Muscle layer of duodenum (tissue), 2 donors: ENCODE data around the gene SLC25A39.

Experiments used
- H3K27ac ChIP-seq: one replicate; pipeline ENCODE4 v1.7.0; 2013; ENCODE audit warnings: mild to moderate bottlenecking, low read length
- H3K27me3 ChIP-seq: one replicate; pipeline ENCODE4 v1.7.0; 2013; ENCODE audit warnings: low read depth, mild to moderate bottlenecking, control low read depth, low read length
- H3K36me3 ChIP-seq, 2 donors: one replicate each; pipeline ENCODE4 v1.7.0; 2013; ENCODE audit warnings: low read length in 2 of 2, control low read depth in 1 of 2, mild to moderate bottlenecking in 1 of 2; ENCODE audit not compliant: insufficient read depth in 2 of 2, control insufficient read depth in 1 of 2
- H3K4me1 ChIP-seq, 2 donors: one replicate each; pipeline ENCODE4 v1.7.0; 2013; ENCODE audit warnings: low read length in 2 of 2, mild to moderate bottlenecking in 2 of 2, control low read depth in 1 of 2, moderate library complexity in 1 of 2; ENCODE audit not compliant: insufficient read depth in 2 of 2, control insufficient read depth in 1 of 2
- H3K4me3 ChIP-seq, 2 donors: one replicate each; pipeline ENCODE4 v1.7.0; 2013; ENCODE audit warnings: low read length in 2 of 2, low read depth in 1 of 2, mild to moderate bottlenecking in 1 of 2
- H3K9me3 ChIP-seq, 2 donors: one replicate each; pipeline ENCODE4 v1.7.0; 2013; ENCODE audit warnings: low read length in 2 of 2, control low read depth in 1 of 2, mild to moderate bottlenecking in 1 of 2; ENCODE audit not compliant: control insufficient read depth in 1 of 2
- donor health status: healthy.

SLC25A39 gene

GRCh38 chr17:44317545-44317944 is 7.1 kb downstream of the SLC25A39 start:
- Histone ChIP-seq H3K36me3 (peaks cover 13 to 32% of the 10 kb centered on the region in 2 donors), H3K27me3 (peaks cover 40% of the 10 kb centered on the region), H3K27ac (no peak overlapping the region), H3K4me3 (no peak overlapping the region), H3K4me1 (peaks cover 0 to 13% of the 10 kb centered on the region in 2 donors), H3K9me3 (no peaks in the 10 kb centered on the region)

- Histone ChIP-seq H3K27me3 (peaks cover 40% of the 10 kb centered on the region), H3K9me3 (no peaks in the 10 kb centered on the region), H3K36me3 (peaks cover 11 to 20% of the 10 kb centered on the region in 2 donors), H3K4me1 (peaks cover 0 to 13% of the 10 kb centered on the region in 2 donors), H3K27ac (no peak overlapping the region), H3K4me3 (no peak overlapping the region)
Observed at GRCh38 chr17:44315760-44316731, 8.6 kb downstream of the SLC25A39 start.

DNA sequence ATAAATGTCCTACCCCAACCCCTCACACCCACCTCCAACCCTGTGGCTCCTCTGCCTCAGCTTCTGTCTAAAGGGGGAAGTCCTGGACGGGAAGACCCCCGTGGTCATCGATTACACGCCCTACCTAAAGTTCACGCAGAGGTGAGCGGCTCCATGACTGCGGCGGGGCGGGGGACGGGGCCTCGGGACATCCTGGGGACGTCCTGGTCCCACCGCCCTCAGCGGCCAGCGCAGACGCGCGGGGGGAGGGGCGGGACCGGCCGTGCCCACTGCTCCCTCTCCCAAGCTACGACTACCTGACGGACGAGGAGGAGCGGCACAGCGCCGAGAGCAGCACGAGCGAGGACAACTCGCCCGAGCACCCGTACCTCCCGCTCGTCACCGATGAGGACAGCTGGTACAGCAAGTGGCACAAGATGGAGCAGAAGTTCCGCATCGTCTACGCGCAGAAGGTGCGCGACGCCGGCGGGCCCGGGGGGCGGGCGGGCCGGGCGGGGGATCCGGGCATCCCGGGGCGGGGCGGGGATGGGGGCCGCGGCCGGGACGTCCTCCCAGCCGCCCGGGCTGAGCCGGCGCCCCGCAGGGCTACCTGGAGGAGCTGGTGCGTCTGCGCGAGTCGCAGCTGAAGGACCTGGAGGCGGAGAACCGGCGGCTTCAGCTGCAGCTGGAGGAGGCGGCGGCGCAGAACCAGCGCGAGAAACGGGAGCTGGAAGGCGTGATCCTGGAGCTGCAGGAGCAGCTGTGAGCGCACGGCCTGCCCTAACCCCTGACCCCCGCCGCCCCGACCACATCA is 9.6 kb downstream of the SLC25A39 start:
- no peak overlapping the region for H3K27ac ChIP-seq
- peaks cover 3 to 10% of the 10 kb centered on the region in 2 donors for H3K36me3 ChIP-seq
- H3K27me3 ChIP-seq, result peaks cover 40% of the 10 kb centered on the region
- H3K4me3 ChIP-seq, result peak overlapping the region in 1 of 2 donors; percentile 26
- H3K4me1 ChIP-seq, result peaks cover 0 to 13% of the 10 kb centered on the region in 2 donors
- no peaks in the 10 kb centered on the region for H3K9me3 ChIP-seq

DNA sequence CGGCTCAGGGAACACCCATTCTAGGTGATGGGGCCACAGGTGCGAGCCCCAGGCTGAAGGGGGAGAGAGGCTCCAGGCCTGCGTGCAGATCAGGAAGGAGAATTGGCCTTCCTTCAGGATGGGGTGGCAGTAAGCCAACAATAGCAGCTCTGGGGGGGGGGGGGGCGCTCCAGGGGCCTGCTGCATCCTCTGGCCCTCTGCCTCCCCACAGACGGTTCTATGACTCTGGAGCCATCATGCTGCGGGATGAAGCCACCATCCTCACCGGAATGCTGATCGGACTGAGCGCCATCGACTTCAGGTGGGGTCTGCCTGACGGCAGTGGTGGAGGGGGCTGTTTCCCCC is 10.1 kb downstream of the SLC25A39 start:
- Histone ChIP-seq H3K36me3 (peaks cover 2 to 4% of the 10 kb centered on the region in 2 donors), H3K4me3 (no peak overlapping the region), H3K27me3 (peaks cover 40% of the 10 kb centered on the region), H3K27ac (no peak overlapping the region), H3K9me3 (no peaks in the 10 kb centered on the region), H3K4me1 (peaks cover 0 to 13% of the 10 kb centered on the region in 2 donors)

- peaks cover 0 to 16% of the 10 kb centered on the region in 2 donors for H3K4me1 ChIP-seq
- no peaks in the 10 kb centered on the region for H3K36me3 ChIP-seq
- H3K9me3 ChIP-seq, result no peaks in the 10 kb centered on the region
- no peak overlapping the region for H3K27ac ChIP-seq
- H3K27me3 ChIP-seq, result peaks cover 40% of the 10 kb centered on the region
- H3K4me3 ChIP-seq, result no peak overlapping the region
Observed at GRCh38 chr17:44314031-44314430, 10.6 kb downstream of the SLC25A39 start.

- Histone ChIP-seq H3K27me3 (peaks cover 41% of the 10 kb centered on the region), H3K9me3 (no peaks in the 10 kb centered on the region), H3K27ac (no peak overlapping the region), H3K4me3 (no peak overlapping the region), H3K36me3 (no peaks in the 10 kb centered on the region), H3K4me1 (peaks cover 3 to 26% of the 10 kb centered on the region in 2 donors)
Observed at GRCh38 chr17:44312396-44313104, 12.1 kb downstream of the SLC25A39 start.

GRCh38 chr17:44311562-44312181 is 13.0 kb downstream of the SLC25A39 start:
- H3K4me1 ChIP-seq, result peaks cover 4 to 30% of the 10 kb centered on the region in 2 donors
- no peaks in the 10 kb centered on the region for H3K36me3 ChIP-seq
- no peak overlapping the region for H3K27ac ChIP-seq
- no peaks in the 10 kb centered on the region for H3K9me3 ChIP-seq
- H3K4me3 ChIP-seq, result no peak overlapping the region
- H3K27me3 ChIP-seq, result peaks cover 38% of the 10 kb centered on the region

GRCh38 chr17:44310609-44311376 is 13.8 kb downstream of the SLC25A39 start:
- Histone ChIP-seq H3K4me1 (peaks cover 4 to 26% of the 10 kb centered on the region in 2 donors), H3K9me3 (no peaks in the 10 kb centered on the region), H3K27ac (no peak overlapping the region), H3K4me3 (no peak overlapping the region), H3K27me3 (peaks cover 29% of the 10 kb centered on the region), H3K36me3 (no peaks in the 10 kb centered on the region)

- Histone ChIP-seq H3K27me3 (peaks cover 25% of the 10 kb centered on the region), H3K27ac (no peak overlapping the region), H3K4me3 (no peak overlapping the region), H3K4me1 (peaks cover 4 to 21% of the 10 kb centered on the region in 2 donors), H3K36me3 (no peaks in the 10 kb centered on the region), H3K9me3 (no peaks in the 10 kb centered on the region)
Observed at GRCh38 chr17:44310188-44310587, 14.4 kb downstream of the SLC25A39 start.

DNA sequence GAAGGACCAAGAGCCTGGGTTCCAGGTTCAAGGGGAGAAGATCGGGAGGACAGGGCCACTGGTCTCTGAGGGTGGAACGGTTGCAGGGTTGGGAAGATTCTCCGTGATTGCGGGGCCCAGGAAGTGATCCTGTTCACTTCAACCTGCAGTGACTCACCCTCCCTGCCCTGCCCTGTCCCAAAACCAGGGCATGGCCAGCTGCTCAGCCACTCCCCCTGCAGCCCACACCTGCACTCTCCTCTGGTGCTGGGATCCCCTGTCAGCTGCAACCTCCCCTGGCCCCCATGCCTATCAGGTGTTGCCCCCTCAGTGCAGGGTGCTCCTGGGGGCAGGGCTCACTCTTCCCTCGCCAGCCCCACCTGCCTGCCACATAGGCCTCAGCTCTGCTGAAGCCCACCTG is 15.2 kb downstream of the SLC25A39 start:
- Histone ChIP-seq H3K36me3 (no peaks in the 10 kb centered on the region), H3K9me3 (no peaks in the 10 kb centered on the region), H3K27ac (no peak overlapping the region), H3K27me3 (peaks cover 20% of the 10 kb centered on the region), H3K4me1 (peaks cover 4 to 17% of the 10 kb centered on the region in 2 donors), H3K4me3 (peak overlapping the region in 1 of 2 donors; percentile 49)
